Lower leg skin (tissue), 4 donors: Measurements from ENCODE around the gene MDK. TPM values are rescaled to one million over a fixed set of nuclear protein-coding genes. Genes with fewer than 3 reads are reported as not detected.
"Not testable (repeated sequence)": the region's sequence is repeated elsewhere in the genome, so short reads cannot be mapped to it uniquely, and the experiment has no call there.

Source experiments
- DNase-seq, 2 donors: peaks; one replicate each; pipeline ENCODE4 v3.0.0-alpha.2; 2019; ENCODE audit warnings: low spot score in 2 of 2
- H3K4me3 ChIP-seq: fragments of 200-600 bp; sonication (generic); 2 replicates; pipeline ENCODE4 v1.5.1; 2017; ENCODE audit warnings: mild to moderate bottlenecking, low read depth; ENCODE audit not compliant: poor library complexity, severe bottlenecking
- CTCF ChIP-seq, 3 donors: fragments of 450-650 bp; IDR thresholded peaks; one replicate each; pipeline ENCODE4 v1.5.1; 2016; ENCODE audit warnings: antibody characterized with exemption in 3 of 3, mild to moderate bottlenecking in 3 of 3, moderate library complexity in 2 of 3
- POLR2A ChIP-seq, 2 donors: fragments of 450-650 bp; IDR thresholded peaks; one replicate each; pipeline ENCODE4 v1.6.1; 2016 to 2017; ENCODE audit warnings: antibody characterized with exemption in 2 of 2, mild to moderate bottlenecking in 1 of 2, moderate library complexity in 1 of 2
- WGBS, 2 donors: methylation state at CpG; one replicate each; pipeline ENCODE4 v1.1.5; 2018; 5-methylcytosine and 5-hydroxymethylcytosine counted together
- intact Hi-C: fragments of 100-400 bp; cut with DNase I; formaldehyde crosslinking; loops from one replicate; pipeline ENCODE4 v1.15.0; 2023; ENCODE audit warnings: low total_unique reads
- total RNA-seq, 4 donors: library from RNA; depleted of rRNA; stranded (reverse); fragments of >200 nt; gene quantifications; one replicate each; pipeline ENCODE4 v1.1.0, GENCODE V29; 2016

The MDK gene
- total RNA-seq, 4 donors from 2014 or later: 6.0 to 19.4 (median 12.0) TPM

DNA sequence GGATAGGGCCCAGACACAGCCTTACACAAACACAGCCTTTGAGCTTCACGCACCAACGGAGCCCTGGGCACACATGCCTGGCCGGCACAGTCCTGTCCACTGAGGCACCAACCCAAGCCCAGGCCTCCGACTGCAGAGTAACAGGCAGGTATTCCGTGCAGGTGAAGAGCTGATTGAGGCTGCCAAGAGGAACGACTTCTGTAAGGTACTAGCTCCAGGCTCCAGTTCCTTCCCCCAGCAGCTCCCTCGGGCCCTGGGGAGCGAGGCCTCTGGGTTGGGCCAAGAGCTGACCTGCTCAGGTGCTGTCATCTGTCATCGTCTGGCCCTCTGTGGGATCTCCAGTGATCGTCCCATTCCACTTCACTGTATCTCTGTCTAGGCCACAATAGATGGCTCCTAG is 3.2 kb upstream of the MDK start:
- intact Hi-C loops: no loop called here
- no peak overlapping the region for H3K4me3 ChIP-seq
- no peak for DNase-seq
- WGBS, 2 donors: 70 to 78% methylated on average over 5 to 10 of the region's 10 CpGs
- TF ChIP-seq CTCF (IDR thresholded peaks at IDR 0.05): no peak
- TF ChIP-seq POLR2A (IDR thresholded peaks at IDR 0.05): no peak

DNA sequence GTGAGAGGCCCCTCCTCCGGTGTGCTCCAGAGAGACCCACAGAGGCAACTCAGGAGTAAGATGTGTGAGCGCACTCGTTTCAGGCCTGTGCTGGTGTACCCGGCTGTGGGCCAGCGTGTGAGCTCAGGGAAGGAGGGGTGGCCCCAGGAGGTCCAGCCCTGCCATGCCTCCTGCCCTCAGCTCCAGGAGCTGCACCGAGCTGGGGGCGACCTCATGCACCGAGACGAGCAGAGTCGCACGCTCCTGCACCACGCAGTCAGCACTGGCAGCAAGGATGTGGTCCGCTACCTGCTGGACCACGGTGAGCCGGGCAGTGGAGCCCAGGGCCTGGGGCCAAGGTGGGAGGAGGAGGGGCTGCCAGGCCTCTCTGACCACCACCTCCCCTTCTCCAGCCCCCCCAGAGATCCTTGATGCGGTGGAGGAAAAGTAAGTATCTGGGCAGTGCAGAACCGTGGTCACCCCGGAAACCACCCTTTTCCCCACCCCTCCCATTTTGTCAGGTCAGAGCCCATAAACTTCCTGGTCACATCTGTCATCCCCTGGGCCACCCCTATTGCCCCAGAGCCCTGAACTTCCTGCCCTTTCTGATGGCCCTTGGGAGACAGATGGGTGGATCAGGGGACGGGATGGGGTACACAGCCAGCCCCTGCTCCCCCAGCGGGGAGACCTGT is 2.5 kb upstream of the MDK start:
- 59 to 62% methylated on average over 13 to 20 of the region's 20 CpGs for WGBS, 2 donors
- H3K4me3 ChIP-seq: no peak overlapping the region
- intact Hi-C loops: no loop called here
- TF ChIP-seq POLR2A (IDR thresholded peaks at IDR 0.05) (no peak), CTCF (IDR thresholded peaks at IDR 0.05) (no peak)
- DNase-seq: no peak

DNA sequence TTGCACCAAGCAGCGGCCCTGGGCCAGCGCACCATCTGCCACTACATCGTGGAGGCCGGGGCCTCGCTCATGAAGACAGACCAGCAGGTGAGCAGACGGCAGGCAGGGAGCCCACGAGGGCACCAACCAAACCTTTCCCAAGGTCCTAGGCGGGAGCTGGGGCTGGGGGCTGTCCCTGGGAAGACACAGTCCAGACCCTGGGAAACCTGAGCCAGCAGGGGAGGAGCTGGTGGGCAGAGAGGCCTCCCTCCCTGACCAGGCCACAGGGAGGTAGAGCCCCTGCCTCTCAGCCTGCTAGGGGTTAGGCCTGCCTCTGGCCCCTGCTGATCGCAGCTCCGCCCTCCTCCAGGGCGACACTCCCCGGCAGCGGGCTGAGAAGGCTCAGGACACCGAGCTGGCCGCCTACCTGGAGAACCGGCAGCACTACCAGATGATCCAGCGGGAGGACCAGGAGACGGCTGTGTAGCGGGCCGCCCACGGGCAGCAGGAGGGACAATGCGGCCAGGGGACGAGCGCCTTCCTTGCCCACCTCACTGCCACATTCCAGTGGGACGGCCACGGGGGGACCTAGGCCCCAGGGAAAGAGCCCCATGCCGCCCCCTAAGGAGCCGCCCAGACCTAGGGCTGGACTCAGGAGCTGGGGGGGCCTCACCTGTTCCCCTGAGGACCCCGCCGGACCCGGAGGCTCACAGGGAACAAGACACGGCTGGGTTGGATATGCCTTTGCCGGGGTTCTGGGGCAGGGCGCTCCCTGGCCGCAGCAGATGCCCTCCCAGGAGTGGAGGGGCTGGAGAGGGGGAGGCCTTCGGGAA is 1.8 kb upstream of the MDK start:
- not testable (repeated sequence) for H3K4me3 ChIP-seq
- 59 to 71% methylated on average over 13 to 21 of the region's 36 CpGs for WGBS, 2 donors

GRCh38 chr11:46380340-46381047 is 975 bp upstream of the MDK start:
- peak overlapping the region; percentile 62 for H3K4me3 ChIP-seq
- intact Hi-C loops: no loop called here
- 1% methylated on average over 41 to 45 of the region's 45 CpGs for WGBS, 2 donors
- DNase-seq: peak; percentile 38 to 95
- TF ChIP-seq CTCF (IDR thresholded peaks at IDR 0.05) (no peak), POLR2A (IDR thresholded peaks at IDR 0.05) (no peak)

More for the DNA sequence above, 1.8 kb upstream of the MDK start:
- DNase-seq, intact Hi-C loops: not testable (repeated sequence)

DNA sequence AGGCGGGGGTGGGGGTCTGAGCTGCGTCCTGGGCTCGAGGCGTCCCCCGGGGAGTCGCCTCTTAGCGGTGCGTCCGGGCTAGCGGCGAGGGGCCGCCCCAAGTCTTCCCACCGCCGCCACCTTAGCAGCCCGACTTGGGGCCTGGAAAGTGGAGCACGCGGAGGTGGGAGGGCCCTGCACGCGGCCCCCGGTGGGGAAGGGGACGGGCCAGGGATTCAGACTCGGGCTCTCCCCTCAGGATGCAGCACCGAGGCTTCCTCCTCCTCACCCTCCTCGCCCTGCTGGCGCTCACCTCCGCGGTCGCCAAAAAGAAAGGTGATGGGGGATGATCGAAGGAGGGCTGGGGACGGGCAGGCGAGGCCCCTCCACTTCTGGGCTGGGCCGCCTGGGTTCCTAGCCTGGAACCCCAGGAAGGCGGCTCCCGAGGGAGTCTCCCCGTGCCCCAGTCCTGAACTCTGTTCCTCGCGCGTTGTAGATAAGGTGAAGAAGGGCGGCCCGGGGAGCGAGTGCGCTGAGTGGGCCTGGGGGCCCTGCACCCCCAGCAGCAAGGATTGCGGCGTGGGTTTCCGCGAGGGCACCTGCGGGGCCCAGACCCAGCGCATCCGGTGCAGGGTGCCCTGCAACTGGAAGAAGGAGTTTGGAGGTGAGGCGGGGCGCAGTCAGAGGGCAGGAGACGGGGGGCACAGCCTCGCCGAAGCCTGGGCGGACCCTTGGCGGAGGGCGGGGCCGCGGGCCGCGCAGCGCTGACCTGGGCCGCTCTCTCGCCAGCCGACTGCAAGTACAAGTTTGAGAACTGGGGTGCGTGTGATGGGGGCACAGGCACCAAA is 563 bp downstream of the MDK start:
- TF ChIP-seq POLR2A (IDR thresholded peaks at IDR 0.05): no peak
- TF ChIP-seq CTCF (IDR thresholded peaks at IDR 0.05): no peak
- WGBS, 2 donors: 2 to 3% methylated on average over 43 to 55 of the region's 66 CpGs
- H3K4me3 ChIP-seq: no peak overlapping the region
- intact Hi-C loops: no loop called here
- DNase-seq: no peak
